ENCODE results near the gene SEMA6B. TPM values are rescaled to one million over a fixed set of nuclear protein-coding genes. Genes with fewer than 3 reads are reported as not detected.

SEMA6B gene
- total and polyA plus RNA-seq, 2 donors (not counting 1 experiment from before 2014, with no cell fraction given): 0.42 TPM; not detected in 1

DNA sequence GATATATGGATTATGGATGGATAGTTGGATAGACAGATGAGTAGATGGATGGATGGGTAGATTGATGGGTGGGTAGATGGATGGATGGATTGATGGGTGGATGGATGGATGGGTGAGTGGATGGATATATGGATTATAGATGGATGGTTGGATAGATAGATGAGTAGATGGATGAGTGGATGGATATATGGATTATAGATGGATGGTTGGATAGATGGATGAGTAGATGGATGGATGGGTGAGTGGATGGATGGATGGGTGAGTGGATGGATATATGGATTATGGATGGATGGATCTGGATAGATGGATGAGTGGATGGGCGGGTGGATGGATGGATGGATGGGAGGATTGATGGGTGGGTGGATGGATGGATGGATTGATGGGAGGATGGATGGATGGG is 43.4 kb upstream of the SEMA6B start:
- Histone ChIP-seq H3K4me2 (replicated peaks; ENCODE audit: low read depth, low read length, poor library complexity, severe bottlenecking) (no peak overlapping the region), H3K9me3 (ENCODE audit: control extremely low read depth in 1 of 3, control insufficient read depth in 2 of 3, insufficient read depth in 1 of 3, low read length in 2 of 3) (peaks cover 0 to 3% (median 0%) of the 10 kb centered on the region in 3 donors), H3K36me3 (replicated peaks in 1 of 2; ENCODE audit: control extremely low read depth in 1 of 2, control insufficient read depth in 1 of 2, extremely low read depth in 1 of 2, insufficient read depth in 2 of 2, low read length in 1 of 2) (no peaks in the 10 kb centered on the region), H3K27ac (ENCODE audit: low read length in 2 of 2) (no peak overlapping the region), H4K20me1 (ENCODE audit: control insufficient read depth, insufficient read depth, low read length, poor library complexity, severe bottlenecking) (no peaks in the 10 kb centered on the region), H2AFZ (ENCODE audit: insufficient read depth, low read depth, low read length, poor library complexity, severe bottlenecking) (no peak overlapping the region), H3K27me3 (replicated peaks in 1 of 4; ENCODE audit: control extremely low read depth in 1 of 4, control insufficient read depth in 3 of 4, insufficient read depth in 4 of 4, low read length in 3 of 4) (peaks cover 0 to 41% (median 14%) of the 10 kb centered on the region in 4 experiments), H3K79me2 (ENCODE audit: control insufficient read depth, insufficient read depth, low read length) (no peaks in the 10 kb centered on the region), H3K4me3 (ENCODE audit: control extremely low read depth in 1 of 5, extremely low read depth in 1 of 5, insufficient read depth in 1 of 5, low read depth in 2 of 5, low read length in 4 of 5) (no peak overlapping the region), H3K9ac (ENCODE audit: low read length) (no peak overlapping the region), H3K4me1 (ENCODE audit: control insufficient read depth in 2 of 2, insufficient read depth in 2 of 2, low read length in 2 of 2) (peaks cover 7 to 12% of the 10 kb centered on the region in 2 donors)
- Mint-ChIP-seq H3K27ac (no peak overlapping the region), H3K4me1 (peaks cover 6% of the 10 kb centered on the region), H3K9me3 (ENCODE audit: insufficient read depth) (no peaks in the 10 kb centered on the region), H3K27me3 (peaks cover 24% of the 10 kb centered on the region), H3K4me3 (no peak overlapping the region)
- DNase-seq (no peak), ATAC-seq (ENCODE audit: low read depth) (no peak)
- ChIA-PET POLR2A (no interaction called here), CTCF (interaction anchor here (1.2 kb wide), 1 partner anchor 34 kb away, joined by 4 read pairs; no protein-coding TSS in a partner anchor)
- no peak for TF ChIP-seq EZH2 (IDR thresholded peaks at IDR 0.05; ENCODE audit: borderline replicate concordance, insufficient read depth, low read depth, low read length, poor library complexity, severe bottlenecking)
- TF ChIP-seq, protein P1, sequence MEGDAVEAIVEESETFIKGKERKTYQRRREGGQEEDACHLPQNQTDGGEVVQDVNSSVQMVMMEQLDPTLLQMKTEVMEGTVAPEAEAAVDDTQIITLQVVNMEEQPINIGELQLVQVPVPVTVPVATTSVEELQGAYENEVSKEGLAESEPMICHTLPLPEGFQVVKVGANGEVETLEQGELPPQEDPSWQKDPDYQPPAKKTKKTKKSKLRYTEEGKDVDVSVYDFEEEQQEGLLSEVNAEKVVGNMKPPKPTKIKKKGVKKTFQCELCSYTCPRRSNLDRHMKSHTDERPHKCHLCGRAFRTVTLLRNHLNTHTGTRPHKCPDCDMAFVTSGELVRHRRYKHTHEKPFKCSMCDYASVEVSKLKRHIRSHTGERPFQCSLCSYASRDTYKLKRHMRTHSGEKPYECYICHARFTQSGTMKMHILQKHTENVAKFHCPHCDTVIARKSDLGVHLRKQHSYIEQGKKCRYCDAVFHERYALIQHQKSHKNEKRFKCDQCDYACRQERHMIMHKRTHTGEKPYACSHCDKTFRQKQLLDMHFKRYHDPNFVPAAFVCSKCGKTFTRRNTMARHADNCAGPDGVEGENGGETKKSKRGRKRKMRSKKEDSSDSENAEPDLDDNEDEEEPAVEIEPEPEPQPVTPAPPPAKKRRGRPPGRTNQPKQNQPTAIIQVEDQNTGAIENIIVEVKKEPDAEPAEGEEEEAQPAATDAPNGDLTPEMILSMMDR (IDR thresholded peaks at IDR 0.05): no peak
- 100% methylated on average over 1 of the region's 1 CpG for WGBS (ENCODE audit: insufficient coverage)
- intact Hi-C loops (cut with micrococcal nuclease): no loop called here

GRCh38 chr19:4602173-4602788 is 42.8 kb upstream of the SEMA6B start:
- Histone ChIP-seq H3K9me3 (ENCODE audit: control extremely low read depth in 1 of 3, control insufficient read depth in 2 of 3, insufficient read depth in 1 of 3, low read length in 2 of 3) (peaks cover 0 to 7% (median 0%) of the 10 kb centered on the region in 3 donors), H3K4me1 (ENCODE audit: control insufficient read depth in 2 of 2, insufficient read depth in 2 of 2, low read length in 2 of 2) (peaks cover 12 to 16% of the 10 kb centered on the region in 2 donors), H3K9ac (ENCODE audit: low read length) (no peak overlapping the region), H3K27me3 (replicated peaks in 1 of 4; ENCODE audit: control extremely low read depth in 1 of 4, control insufficient read depth in 3 of 4, insufficient read depth in 4 of 4, low read length in 3 of 4) (peaks cover 0 to 43% (median 17%) of the 10 kb centered on the region in 4 experiments), H3K36me3 (replicated peaks in 1 of 2; ENCODE audit: control extremely low read depth in 1 of 2, control insufficient read depth in 1 of 2, extremely low read depth in 1 of 2, insufficient read depth in 2 of 2, low read length in 1 of 2) (no peaks in the 10 kb centered on the region), H3K4me2 (replicated peaks; ENCODE audit: low read depth, low read length, poor library complexity, severe bottlenecking) (no peak overlapping the region), H3K79me2 (ENCODE audit: control insufficient read depth, insufficient read depth, low read length) (no peaks in the 10 kb centered on the region), H3K27ac (ENCODE audit: low read length in 2 of 2) (no peak overlapping the region), H2AFZ (ENCODE audit: insufficient read depth, low read depth, low read length, poor library complexity, severe bottlenecking) (no peak overlapping the region), H4K20me1 (ENCODE audit: control insufficient read depth, insufficient read depth, low read length, poor library complexity, severe bottlenecking) (no peaks in the 10 kb centered on the region), H3K4me3 (ENCODE audit: control extremely low read depth in 1 of 5, extremely low read depth in 1 of 5, insufficient read depth in 1 of 5, low read depth in 2 of 5, low read length in 4 of 5) (no peak overlapping the region)
- Mint-ChIP-seq H3K9me3 (ENCODE audit: insufficient read depth) (no peaks in the 10 kb centered on the region), H3K4me1 (peaks cover 10% of the 10 kb centered on the region), H3K27me3 (peaks cover 25% of the 10 kb centered on the region), H3K4me3 (no peak overlapping the region), H3K27ac (no peak overlapping the region)
- POLR2A ChIA-PET: no interaction called here
- intact Hi-C loops (cut with micrococcal nuclease): no loop called here
- TF ChIP-seq, protein P1 (IDR thresholded peaks at IDR 0.05): no peak
- no peak for TF ChIP-seq EZH2 (IDR thresholded peaks at IDR 0.05; ENCODE audit: borderline replicate concordance, insufficient read depth, low read depth, low read length, poor library complexity, severe bottlenecking)
- DNase-seq: no peak
- 83% methylated on average over 5 of the region's 5 CpGs for WGBS (ENCODE audit: insufficient coverage)
- CTCF ChIA-PET: no interaction called here
- ATAC-seq (ENCODE audit: low read depth): no peak

Measured in B cell (primary cell).